ENCODE results near the gene CA4. TPM values are rescaled to one million over a fixed set of nuclear protein-coding genes. Genes with fewer than 3 reads are reported as not detected.

Gene CA4
- total RNA-seq, 1 donor from 2014 or later = not detected

GRCh38 chr17:60148373-60148772, 1.4 kb upstream of the CA4 start:
- Mint-ChIP-seq H3K36me3 (no peaks in the 10 kb centered on the region), H3K27me3 (ENCODE audit: low read depth) (peaks cover 97% of the 10 kb centered on the region), H3K27ac (no peak overlapping the region), H3K9me3 (no peaks in the 10 kb centered on the region), H3K4me3 (no peak overlapping the region), H3K4me1 (peaks cover 10% of the 10 kb centered on the region)
- TF ChIP-seq, protein P1, sequence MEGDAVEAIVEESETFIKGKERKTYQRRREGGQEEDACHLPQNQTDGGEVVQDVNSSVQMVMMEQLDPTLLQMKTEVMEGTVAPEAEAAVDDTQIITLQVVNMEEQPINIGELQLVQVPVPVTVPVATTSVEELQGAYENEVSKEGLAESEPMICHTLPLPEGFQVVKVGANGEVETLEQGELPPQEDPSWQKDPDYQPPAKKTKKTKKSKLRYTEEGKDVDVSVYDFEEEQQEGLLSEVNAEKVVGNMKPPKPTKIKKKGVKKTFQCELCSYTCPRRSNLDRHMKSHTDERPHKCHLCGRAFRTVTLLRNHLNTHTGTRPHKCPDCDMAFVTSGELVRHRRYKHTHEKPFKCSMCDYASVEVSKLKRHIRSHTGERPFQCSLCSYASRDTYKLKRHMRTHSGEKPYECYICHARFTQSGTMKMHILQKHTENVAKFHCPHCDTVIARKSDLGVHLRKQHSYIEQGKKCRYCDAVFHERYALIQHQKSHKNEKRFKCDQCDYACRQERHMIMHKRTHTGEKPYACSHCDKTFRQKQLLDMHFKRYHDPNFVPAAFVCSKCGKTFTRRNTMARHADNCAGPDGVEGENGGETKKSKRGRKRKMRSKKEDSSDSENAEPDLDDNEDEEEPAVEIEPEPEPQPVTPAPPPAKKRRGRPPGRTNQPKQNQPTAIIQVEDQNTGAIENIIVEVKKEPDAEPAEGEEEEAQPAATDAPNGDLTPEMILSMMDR (IDR thresholded peaks at IDR 0.05; ENCODE audit: unreplicated experiment) = no peak
- DNase-seq (ENCODE audit: low spot score in 2 of 2, unreplicated experiment in 2 of 2) = no peak

DNA sequence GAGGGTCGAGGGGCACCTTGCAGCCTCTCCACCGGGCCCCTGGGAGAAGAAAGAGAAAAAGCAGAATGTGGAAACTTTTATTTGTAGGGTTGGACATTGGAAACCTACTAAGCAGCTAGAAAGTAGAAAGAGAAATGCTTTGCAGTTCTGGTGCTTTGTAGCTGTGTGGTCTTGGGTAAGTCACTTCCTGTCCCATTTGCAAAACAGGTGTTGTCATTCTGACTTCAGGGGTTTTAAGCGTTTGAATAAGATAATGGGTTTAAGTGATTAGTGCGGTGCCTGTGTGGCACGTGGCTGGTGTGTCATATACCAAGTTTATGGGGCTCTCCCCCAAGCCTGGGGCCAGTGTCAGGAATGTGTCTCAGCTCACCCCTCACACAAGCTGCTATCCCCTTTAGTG, 1.6 kb downstream of the CA4 start:
- H3K4me3 Mint-ChIP-seq = no peak overlapping the region
- H3K9me3 Mint-ChIP-seq = no peaks in the 10 kb centered on the region
- no peaks in the 10 kb centered on the region for H3K36me3 Mint-ChIP-seq
- TF ChIP-seq, protein P1 (IDR thresholded peaks at IDR 0.05; ENCODE audit: unreplicated experiment) = no peak
- H3K27me3 Mint-ChIP-seq (ENCODE audit: low read depth) = peaks cover 91% of the 10 kb centered on the region
- H3K4me1 Mint-ChIP-seq = peaks cover 8% of the 10 kb centered on the region
- no peak overlapping the region for H3K27ac Mint-ChIP-seq
- DNase-seq (ENCODE audit: low spot score in 2 of 2, unreplicated experiment in 2 of 2) = no peak

DNA sequence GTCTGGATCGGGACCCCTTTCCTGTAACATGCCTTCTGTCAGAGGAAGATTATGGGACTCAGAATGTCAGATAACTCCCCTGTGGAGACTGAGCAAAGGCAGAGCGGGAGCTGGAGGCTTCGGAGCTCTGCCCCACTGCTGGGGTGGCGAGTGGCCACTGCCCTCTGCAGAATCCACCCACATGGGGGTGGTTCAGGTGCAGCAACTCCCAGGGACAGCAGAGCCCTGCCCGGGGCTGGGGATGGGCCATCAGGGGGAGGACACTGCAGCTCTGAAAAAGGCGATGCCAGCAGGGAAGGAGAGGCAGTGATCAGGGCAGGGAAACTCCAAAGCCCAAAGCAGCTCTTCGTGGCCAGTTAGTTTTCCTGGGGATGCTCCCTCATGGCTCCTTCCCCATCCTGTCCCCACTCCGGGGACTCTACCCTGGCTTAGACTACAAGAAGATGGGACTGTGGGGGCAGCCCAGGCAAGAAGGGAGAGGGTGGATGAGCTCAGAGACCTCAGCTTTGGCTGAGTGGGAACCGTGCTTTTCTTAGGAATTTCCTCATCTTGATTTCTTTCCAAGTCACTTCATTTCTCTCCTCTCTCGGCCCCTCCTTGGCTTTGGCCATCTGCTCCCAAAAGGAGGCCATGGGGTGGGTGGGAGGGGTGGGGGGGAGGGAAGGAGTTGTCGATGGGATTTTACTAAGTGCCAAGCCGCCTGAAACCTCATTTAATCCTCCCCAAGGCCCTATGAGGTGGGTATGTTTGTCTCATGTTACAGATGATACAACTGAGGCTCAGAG, 4.0 kb downstream of the CA4 start:
- H3K4me1 Mint-ChIP-seq = peaks cover 8% of the 10 kb centered on the region
- no peaks in the 10 kb centered on the region for H3K36me3 Mint-ChIP-seq
- DNase-seq (ENCODE audit: low spot score in 2 of 2, unreplicated experiment in 2 of 2) = no peak
- H3K4me3 Mint-ChIP-seq = no peak overlapping the region
- TF ChIP-seq, protein P1 (IDR thresholded peaks at IDR 0.05; ENCODE audit: unreplicated experiment) = no peak
- no peak overlapping the region for H3K27ac Mint-ChIP-seq
- peaks cover 91% of the 10 kb centered on the region for H3K27me3 Mint-ChIP-seq (ENCODE audit: low read depth)
- no peaks in the 10 kb centered on the region for H3K9me3 Mint-ChIP-seq

DNA sequence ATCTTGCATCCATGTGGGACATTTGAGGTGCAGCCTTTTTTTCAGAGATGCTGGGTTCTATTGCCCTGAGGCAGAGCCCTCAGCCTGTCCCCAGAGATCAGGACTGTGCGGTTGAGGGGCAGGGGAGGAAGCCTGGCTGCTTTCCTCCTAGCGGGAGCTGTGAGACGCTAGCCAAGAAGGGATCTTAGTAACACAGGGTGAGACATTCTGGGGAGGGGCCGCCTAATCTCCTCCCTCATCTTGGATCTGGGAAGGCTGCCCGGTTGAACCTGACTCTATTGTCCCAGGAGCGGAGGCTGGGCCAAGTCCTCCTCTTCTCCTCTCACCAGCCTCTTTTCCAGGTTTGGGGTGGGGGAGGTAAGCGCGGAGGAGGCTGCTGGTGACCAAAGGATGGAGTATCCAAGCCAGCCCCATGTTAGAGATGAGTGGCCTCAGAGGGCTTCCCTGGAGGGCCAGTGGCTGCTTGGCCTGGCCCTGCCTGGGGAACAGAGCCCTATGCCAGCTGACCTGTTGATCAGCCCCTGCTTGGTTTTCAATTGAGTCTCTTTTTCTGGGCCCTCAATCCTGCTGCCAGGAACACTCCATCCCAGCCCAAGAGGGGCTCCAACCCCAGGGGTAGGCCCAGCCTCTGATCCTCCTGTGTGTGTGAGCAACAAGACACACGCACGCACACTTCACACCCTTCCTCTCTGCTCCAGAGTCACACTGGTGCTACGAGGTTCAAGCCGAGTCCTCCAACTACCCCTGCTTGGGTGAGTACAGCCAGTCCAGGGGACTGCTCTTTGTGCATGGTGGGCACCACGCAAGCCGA, 5.0 kb downstream of the CA4 start:
- Mint-ChIP-seq H3K4me3 (no peak overlapping the region), H3K9me3 (no peaks in the 10 kb centered on the region), H3K36me3 (no peaks in the 10 kb centered on the region), H3K4me1 (peaks cover 10% of the 10 kb centered on the region), H3K27me3 (ENCODE audit: low read depth) (peaks cover 89% of the 10 kb centered on the region), H3K27ac (no peak overlapping the region)
- no peak for DNase-seq (ENCODE audit: low spot score in 2 of 2, unreplicated experiment in 2 of 2)
- TF ChIP-seq, protein P1 (IDR thresholded peaks at IDR 0.05; ENCODE audit: unreplicated experiment) = no peak

DNA sequence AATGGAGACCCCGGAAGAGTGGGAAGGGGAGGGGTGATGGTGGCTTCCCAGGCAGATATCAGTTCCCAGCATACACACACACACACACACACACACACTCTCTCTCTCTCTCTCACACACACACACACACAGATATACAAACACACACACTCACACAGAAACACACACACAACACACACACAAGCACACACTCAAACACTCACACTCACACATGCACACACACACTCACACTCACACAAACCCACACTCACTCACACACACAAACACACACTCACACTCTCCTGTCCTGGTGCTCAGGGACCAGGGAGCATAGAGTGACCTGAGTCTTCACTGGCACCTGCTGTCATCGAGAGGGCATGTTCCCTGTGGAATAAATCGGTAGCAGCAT, 5.6 kb downstream of the CA4 start:
- Mint-ChIP-seq H3K27ac (no peak overlapping the region), H3K36me3 (no peaks in the 10 kb centered on the region), H3K27me3 (ENCODE audit: low read depth) (peaks cover 91% of the 10 kb centered on the region), H3K4me3 (no peak overlapping the region), H3K9me3 (no peaks in the 10 kb centered on the region), H3K4me1 (peaks cover 10% of the 10 kb centered on the region)
- TF ChIP-seq, protein P1 (IDR thresholded peaks at IDR 0.05; ENCODE audit: unreplicated experiment) = no peak
- no peak for DNase-seq (ENCODE audit: low spot score in 2 of 2, unreplicated experiment in 2 of 2)

All from mesothelial cell of epicardium (in vitro differentiated cells).